NCI-H187 (cell line): ENCODE measurements around the gene LNX1.

ENCODE experiments used
- DNase-seq, 2 experiments: peaks; one replicate each; lab custom pipeline; 2025; lab: John Stamatoyannopoulos, UW

The LNX1 gene

GRCh38 chr4:53571936-53572599 lies 19.2 kb downstream of the LNX1 start:
- DNase-seq = no peak

- no peak for DNase-seq
Measured at GRCh38 chr4:53563824-53564223, 27.5 kb downstream of the LNX1 start.

- no peak for DNase-seq
Measured at GRCh38 chr4:53562409-53562808, 28.9 kb downstream of the LNX1 start.

- no peak for DNase-seq
Measured at GRCh38 chr4:53559021-53559620, 32.2 kb downstream of the LNX1 start.

GRCh38 chr4:53558065-53558801 lies 33.1 kb downstream of the LNX1 start:
- DNase-seq = no peak

- DNase-seq = no peak
Measured at GRCh38 chr4:53557669-53558064, 33.6 kb downstream of the LNX1 start.

- no peak for DNase-seq
Measured at GRCh38 chr4:53556651-53557050, 34.6 kb downstream of the LNX1 start.

- no peak for DNase-seq
Measured at GRCh38 chr4:53553486-53554210, 37.6 kb downstream of the LNX1 start.

GRCh38 chr4:53552711-53553110 lies 38.6 kb downstream of the LNX1 start:
- no peak for DNase-seq

GRCh38 chr4:53551958-53552357 lies 39.3 kb downstream of the LNX1 start:
- no peak for DNase-seq

GRCh38 chr4:53551281-53551864 lies 39.9 kb downstream of the LNX1 start:
- DNase-seq = no peak

GRCh38 chr4:53548662-53549061 lies 42.6 kb downstream of the LNX1 start:
- DNase-seq = no peak

- no peak for DNase-seq
Measured at GRCh38 chr4:53547983-53548382, 43.3 kb downstream of the LNX1 start.

- DNase-seq = no peak
Measured at GRCh38 chr4:53545942-53546581, 45.2 kb downstream of the LNX1 start.

- no peak for DNase-seq
Measured at GRCh38 chr4:53545273-53545672, 46.0 kb downstream of the LNX1 start.

GRCh38 chr4:53543561-53543960 lies 47.7 kb downstream of the LNX1 start:
- no peak for DNase-seq

- no peak for DNase-seq
Measured at GRCh38 chr4:53541577-53542206, 49.6 kb downstream of the LNX1 start.

GRCh38 chr4:53538756-53539155 lies 52.5 kb downstream of the LNX1 start:
- DNase-seq = no peak

GRCh38 chr4:53537606-53538005 lies 53.7 kb downstream of the LNX1 start:
- no peak for DNase-seq

GRCh38 chr4:53536328-53536727 lies 55.0 kb downstream of the LNX1 start:
- no peak for DNase-seq

- DNase-seq = no peak
Measured at GRCh38 chr4:53535567-53535966, 55.7 kb downstream of the LNX1 start.
